ENCODE results near the gene IL1R1.

DNA sequence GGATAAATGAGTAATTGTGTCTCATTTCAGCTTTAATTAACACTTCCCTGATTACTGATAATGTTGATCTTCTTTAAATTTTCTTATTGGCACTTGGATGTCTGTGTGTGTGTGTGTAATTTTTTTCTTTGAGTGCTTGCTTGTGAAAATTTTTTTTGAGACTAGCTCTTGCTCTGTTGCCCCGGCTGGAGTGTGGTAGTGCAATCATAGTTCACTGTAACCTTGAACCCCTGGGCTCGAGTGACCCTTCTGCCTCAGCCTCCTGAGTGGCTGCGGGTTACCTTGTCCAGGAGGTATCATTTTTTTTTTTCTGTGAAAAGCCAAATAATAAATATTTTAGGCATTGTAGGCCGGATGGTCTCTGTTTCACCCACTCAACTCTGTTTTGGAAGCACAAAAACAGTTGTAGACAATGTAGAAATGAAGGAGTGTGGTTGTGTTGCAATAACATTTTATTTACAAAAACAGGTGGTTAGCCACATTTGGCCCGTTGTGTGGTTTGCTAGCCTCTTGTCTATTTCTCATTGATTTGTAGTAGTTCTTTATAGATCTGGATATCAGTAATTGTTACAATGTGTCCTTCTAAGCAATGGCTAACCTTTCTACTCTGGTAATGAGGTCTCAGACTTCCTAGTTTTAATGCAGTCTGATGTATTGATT, 52.2 kb downstream of the IL1R1 start:
- no peak for TF ChIP-seq POLR2A (IDR thresholded peaks at IDR 0.05)
- TF ChIP-seq, protein P1, sequence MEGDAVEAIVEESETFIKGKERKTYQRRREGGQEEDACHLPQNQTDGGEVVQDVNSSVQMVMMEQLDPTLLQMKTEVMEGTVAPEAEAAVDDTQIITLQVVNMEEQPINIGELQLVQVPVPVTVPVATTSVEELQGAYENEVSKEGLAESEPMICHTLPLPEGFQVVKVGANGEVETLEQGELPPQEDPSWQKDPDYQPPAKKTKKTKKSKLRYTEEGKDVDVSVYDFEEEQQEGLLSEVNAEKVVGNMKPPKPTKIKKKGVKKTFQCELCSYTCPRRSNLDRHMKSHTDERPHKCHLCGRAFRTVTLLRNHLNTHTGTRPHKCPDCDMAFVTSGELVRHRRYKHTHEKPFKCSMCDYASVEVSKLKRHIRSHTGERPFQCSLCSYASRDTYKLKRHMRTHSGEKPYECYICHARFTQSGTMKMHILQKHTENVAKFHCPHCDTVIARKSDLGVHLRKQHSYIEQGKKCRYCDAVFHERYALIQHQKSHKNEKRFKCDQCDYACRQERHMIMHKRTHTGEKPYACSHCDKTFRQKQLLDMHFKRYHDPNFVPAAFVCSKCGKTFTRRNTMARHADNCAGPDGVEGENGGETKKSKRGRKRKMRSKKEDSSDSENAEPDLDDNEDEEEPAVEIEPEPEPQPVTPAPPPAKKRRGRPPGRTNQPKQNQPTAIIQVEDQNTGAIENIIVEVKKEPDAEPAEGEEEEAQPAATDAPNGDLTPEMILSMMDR (IDR thresholded peaks at IDR 0.05): no peak
- TF ChIP-seq EP300 (IDR thresholded peaks at IDR 0.05): no peak
- no peak for TF ChIP-seq POLR2AphosphoS5 (IDR thresholded peaks at IDR 0.05)
